ENCODE measurements around the gene HNRNPH3. TPM values are rescaled to one million over a fixed set of nuclear protein-coding genes. Genes with fewer than 3 reads are reported as not detected.
"Not testable (repeated sequence)": the region's sequence is repeated elsewhere in the genome, so short reads cannot be mapped to it uniquely, and the experiment has no call there.

Gene HNRNPH3
- total RNA-seq, 4 donors from 2014 or later, result 23.5 to 82.1 (median 43.6) TPM

DNA sequence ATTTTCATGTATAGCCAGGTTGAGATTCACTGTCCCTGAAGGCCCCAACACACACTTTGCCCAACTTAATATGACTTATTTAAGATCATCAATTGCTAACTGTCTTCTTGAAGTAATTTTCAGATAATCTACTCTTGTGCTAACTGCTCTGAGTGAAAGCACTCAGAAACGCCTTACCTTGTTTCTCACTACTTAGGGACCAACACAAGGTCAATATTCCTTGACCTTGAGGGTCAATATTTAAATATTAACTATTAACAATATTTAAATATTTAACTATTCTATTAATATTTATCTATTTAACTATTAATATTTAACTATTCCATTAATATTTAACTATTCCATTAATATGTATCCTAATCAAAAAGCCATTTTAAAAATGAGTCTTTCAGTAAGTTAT lies 26.0 kb upstream of the HNRNPH3 start:
- 0% methylated on average over 1 of the region's 1 CpG for WGBS, 2 donors
- TF ChIP-seq, protein P1, sequence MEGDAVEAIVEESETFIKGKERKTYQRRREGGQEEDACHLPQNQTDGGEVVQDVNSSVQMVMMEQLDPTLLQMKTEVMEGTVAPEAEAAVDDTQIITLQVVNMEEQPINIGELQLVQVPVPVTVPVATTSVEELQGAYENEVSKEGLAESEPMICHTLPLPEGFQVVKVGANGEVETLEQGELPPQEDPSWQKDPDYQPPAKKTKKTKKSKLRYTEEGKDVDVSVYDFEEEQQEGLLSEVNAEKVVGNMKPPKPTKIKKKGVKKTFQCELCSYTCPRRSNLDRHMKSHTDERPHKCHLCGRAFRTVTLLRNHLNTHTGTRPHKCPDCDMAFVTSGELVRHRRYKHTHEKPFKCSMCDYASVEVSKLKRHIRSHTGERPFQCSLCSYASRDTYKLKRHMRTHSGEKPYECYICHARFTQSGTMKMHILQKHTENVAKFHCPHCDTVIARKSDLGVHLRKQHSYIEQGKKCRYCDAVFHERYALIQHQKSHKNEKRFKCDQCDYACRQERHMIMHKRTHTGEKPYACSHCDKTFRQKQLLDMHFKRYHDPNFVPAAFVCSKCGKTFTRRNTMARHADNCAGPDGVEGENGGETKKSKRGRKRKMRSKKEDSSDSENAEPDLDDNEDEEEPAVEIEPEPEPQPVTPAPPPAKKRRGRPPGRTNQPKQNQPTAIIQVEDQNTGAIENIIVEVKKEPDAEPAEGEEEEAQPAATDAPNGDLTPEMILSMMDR (IDR thresholded peaks at IDR 0.05), result no peak
- TF ChIP-seq POLR2A (IDR thresholded peaks at IDR 0.05), result no peak
- no peak overlapping the region for H3K4me3 ChIP-seq (ENCODE audit: low read depth, poor library complexity, severe bottlenecking)
- intact Hi-C loops (cut with DNase I; ENCODE audit: low total_unique reads), result no loop called here
- no peak for DNase-seq (ENCODE audit: low spot score in 2 of 2)

DNA sequence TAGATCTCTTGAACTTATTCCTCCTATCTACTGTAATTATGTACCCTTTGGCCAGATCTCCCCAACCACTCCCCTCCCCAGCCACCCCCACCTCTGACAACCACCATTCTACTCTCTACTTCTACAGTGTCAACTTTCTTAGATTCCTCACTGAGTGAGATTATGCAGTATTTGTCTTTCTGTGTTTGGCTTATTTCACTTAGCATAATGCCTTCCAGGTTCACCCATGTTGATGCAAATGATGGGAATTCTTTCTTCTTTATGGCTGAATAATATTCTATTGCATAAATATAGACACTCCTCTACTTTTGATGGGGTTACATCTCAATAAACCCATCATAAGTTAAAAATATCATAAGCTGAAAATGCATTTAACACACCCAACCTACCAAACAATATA lies 21.3 kb upstream of the HNRNPH3 start:
- intact Hi-C loops (cut with DNase I; ENCODE audit: low total_unique reads), result no loop called here
- no peak for DNase-seq (ENCODE audit: low spot score in 2 of 2)
- TF ChIP-seq, protein P1 (IDR thresholded peaks at IDR 0.05), result no peak
- H3K4me3 ChIP-seq (ENCODE audit: low read depth, poor library complexity, severe bottlenecking), result no peak overlapping the region

GRCh38 chr10:68314930-68315329 lies 16.9 kb upstream of the HNRNPH3 start:
- intact Hi-C loops (cut with DNase I; ENCODE audit: low total_unique reads), result not testable (repeated sequence)
- 94 to 96% methylated on average over 6 of the region's 6 CpGs for WGBS, 2 donors

GRCh38 chr10:68315582-68315981 lies 16.3 kb upstream of the HNRNPH3 start:
- DNase-seq (ENCODE audit: low spot score in 2 of 2), result no peak
- 55 to 63% methylated on average over 1 of the region's 1 CpG for WGBS, 2 donors
- TF ChIP-seq POLR2A (IDR thresholded peaks at IDR 0.05), result no peak
- TF ChIP-seq, protein P1 (IDR thresholded peaks at IDR 0.05), result no peak
- H3K4me3 ChIP-seq (ENCODE audit: low read depth, poor library complexity, severe bottlenecking), result no peak overlapping the region
- intact Hi-C loops (cut with DNase I; ENCODE audit: low total_unique reads), result no loop called here

More at GRCh38 chr10:68314930-68315329, 16.9 kb upstream of the HNRNPH3 start:
- H3K4me3 ChIP-seq (ENCODE audit: low read depth, poor library complexity, severe bottlenecking); DNase-seq (ENCODE audit: low spot score in 2 of 2): not testable (repeated sequence)

DNA sequence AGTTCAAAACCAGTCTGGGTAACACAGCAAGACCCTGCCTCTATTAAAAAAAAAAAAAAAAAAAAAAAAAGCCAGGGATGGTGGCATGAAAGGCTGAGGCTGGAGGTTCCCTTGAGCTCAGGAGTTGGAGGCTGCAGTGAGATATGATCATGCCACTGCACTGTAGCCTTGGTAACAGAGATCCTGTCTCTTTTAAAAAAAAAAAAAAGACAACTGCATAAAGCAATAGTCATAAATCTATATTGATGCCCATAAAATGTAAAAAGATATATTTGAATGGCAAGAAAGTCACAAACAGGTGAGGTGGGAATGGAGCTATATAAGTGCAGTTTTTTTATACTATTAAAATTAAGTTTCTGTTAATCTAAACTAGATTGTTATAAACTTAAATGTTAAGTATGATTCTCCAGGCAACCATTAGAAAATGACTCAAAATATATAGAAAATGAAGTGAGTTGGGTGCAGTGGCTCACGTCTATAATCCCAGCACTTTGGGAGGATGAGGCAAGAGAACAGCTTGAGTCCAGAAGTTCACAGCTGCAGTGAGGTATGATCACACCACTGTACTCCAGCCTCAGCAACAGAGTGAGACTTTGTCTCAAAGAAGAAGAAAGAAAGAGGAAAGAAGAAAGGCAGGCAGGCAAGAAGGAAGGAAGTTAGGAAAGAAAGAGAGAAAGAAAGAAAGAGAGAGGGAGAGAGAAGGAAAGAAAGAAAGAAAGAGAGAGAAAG lies 13.4 kb upstream of the HNRNPH3 start:
- 84 to 85% methylated on average over 1 of the region's 1 CpG for WGBS, 2 donors
- TF ChIP-seq POLR2A (IDR thresholded peaks at IDR 0.05), result no peak
- TF ChIP-seq, protein P1 (IDR thresholded peaks at IDR 0.05), result no peak
- no peak overlapping the region for H3K4me3 ChIP-seq (ENCODE audit: low read depth, poor library complexity, severe bottlenecking)
- intact Hi-C loops (cut with DNase I; ENCODE audit: low total_unique reads), result no loop called here
- no peak for DNase-seq (ENCODE audit: low spot score in 2 of 2)

DNA sequence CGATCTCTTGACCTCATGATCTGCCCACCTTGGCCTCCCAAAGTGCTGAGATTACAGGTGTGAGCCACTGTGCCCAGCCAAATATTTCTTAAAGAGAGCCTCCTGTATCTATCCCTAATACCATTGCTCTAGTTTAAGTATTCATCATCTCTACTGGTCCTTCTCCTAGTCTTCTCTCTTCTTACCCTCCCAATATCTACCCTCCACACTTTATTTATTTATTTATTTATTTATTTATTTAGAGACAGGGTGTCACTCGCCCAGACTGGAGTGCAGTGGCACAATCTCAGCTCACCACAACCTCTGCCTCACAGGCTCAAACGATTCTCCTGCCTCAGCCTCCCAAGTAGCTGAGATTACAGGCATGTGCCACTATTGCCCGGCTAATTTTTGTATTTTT lies 7.5 kb upstream of the HNRNPH3 start:
- H3K4me3 ChIP-seq (ENCODE audit: low read depth, poor library complexity, severe bottlenecking); DNase-seq (ENCODE audit: low spot score in 2 of 2); intact Hi-C loops (cut with DNase I; ENCODE audit: low total_unique reads): not testable (repeated sequence)
- WGBS, 2 donors, result 95 to 98% methylated on average over 4 of the region's 4 CpGs
